HEK293 (cell line): ENCODE measurements around the gene D2HGDH.
"Not testable (repeated sequence)": the region's sequence is repeated elsewhere in the genome, so short reads cannot be mapped to it uniquely, and the experiment has no call there.

Source experiments
- CTCF ChIA-PET: fragments of 350-600 bp; formaldehyde crosslinking; extraction: SDS; loops from one replicate; lab custom pipeline; 2021; ENCODE audit warnings: antibody characterized with exemption; lab: Yijun Ruan, JAX
- POLR2A ChIA-PET: fragments of 300-600 bp; formaldehyde crosslinking; extraction: SDS; loops from one replicate; lab custom pipeline; 2020; ENCODE audit warnings: antibody characterized with exemption, inconsistent platforms; lab: Yijun Ruan, JAX
- H3K27ac ChIP-seq: fragments of 200-500 bp; sonication (Bioruptor generic); 2 replicates; pipeline ENCODE4 v1.5.1; 2014; ENCODE audit warnings: low read depth, low read length, control low read depth, inconsistent platforms; ENCODE audit errors: extremely low read depth
- H3K36me3 ChIP-seq, 2 experiments: fragments of 200-500 bp in 1 of 2; sonication (Bioruptor generic) in 1 of 2; 1 replicate in 1 of 2; 2 replicates in 1 of 2; pipeline ENCODE4 v1.5.1; 2014 to 2017; ENCODE audit warnings: inconsistent platforms in 2 of 2, low read length in 2 of 2; ENCODE audit not compliant: control insufficient read depth in 2 of 2, insufficient read depth in 1 of 2
- H3K4me1 ChIP-seq: fragments of 200-500 bp; sonication (Bioruptor generic); 2 replicates; pipeline ENCODE4 v1.5.1; 2014; ENCODE audit warnings: mild to moderate bottlenecking, low read length, inconsistent platforms; ENCODE audit not compliant: control insufficient read depth, insufficient read depth
- H3K4me3 ChIP-seq: 2 replicates; pipeline ENCODE4 v1.5.1; 2011; ENCODE audit warnings: low read depth, mild to moderate bottlenecking, control low read depth, low read length, moderate library complexity
- H3K9me3 ChIP-seq: fragments of 200-500 bp; sonication (Bioruptor generic); 2 replicates; pipeline ENCODE4 v1.5.1; 2014; ENCODE audit warnings: low read depth, low read length, inconsistent platforms; ENCODE audit not compliant: control insufficient read depth, insufficient read depth
- AEBP2 ChIP-seq: fragments of 450-650 bp; formaldehyde crosslinking; IDR thresholded peaks from 2 replicates; pipeline ENCODE4 v1.5.1; 2016; ENCODE audit warnings: missing biosample characterization, missing genetic modification characterization, borderline replicate concordance
- ELK4 ChIP-seq: IDR thresholded peaks from 2 replicates; pipeline ENCODE4 v1.6.1; 2011; ENCODE audit warnings: mild to moderate bottlenecking, low read depth, low read length, borderline replicate concordance
- FEZF1 ChIP-seq: fragments of 450-650 bp; formaldehyde crosslinking; IDR thresholded peaks from 2 replicates; pipeline ENCODE4 v1.5.1; 2016; ENCODE audit warnings: missing biosample characterization, missing genetic modification characterization
- SP2 ChIP-seq: fragments of 450-650 bp; formaldehyde crosslinking; IDR thresholded peaks from 2 replicates; pipeline ENCODE4 v1.5.1; 2016; ENCODE audit warnings: missing biosample characterization, missing genetic modification characterization
- ZBTB1 ChIP-seq: fragments of 450-650 bp; formaldehyde crosslinking; IDR thresholded peaks from 2 replicates; pipeline ENCODE4 v1.5.1; 2016; ENCODE audit warnings: missing biosample characterization, missing genetic modification characterization
- ZBTB11 ChIP-seq: fragments of 450-650 bp; formaldehyde crosslinking; conservative IDR thresholded peaks from 2 replicates; pipeline ENCODE4 v1.5.1; 2016; ENCODE audit warnings: low read depth, missing biosample characterization, missing genetic modification characterization
- ZNF10 ChIP-seq: fragments of 450-650 bp; formaldehyde crosslinking; IDR thresholded peaks from 2 replicates; pipeline ENCODE4 v1.5.1; 2017; ENCODE audit warnings: missing biosample characterization, missing genetic modification characterization
- ZNF202 ChIP-seq: fragments of 450-650 bp; formaldehyde crosslinking; IDR thresholded peaks from 2 replicates; pipeline ENCODE4 v1.5.1; 2016; ENCODE audit warnings: missing biosample characterization, missing genetic modification characterization, borderline replicate concordance
- ZNF335 ChIP-seq: fragments of 450-650 bp; formaldehyde crosslinking; conservative IDR thresholded peaks from 2 replicates; pipeline ENCODE4 v1.5.1; 2016; ENCODE audit warnings: missing biosample characterization, missing genetic modification characterization
- ZNF362 ChIP-seq: fragments of 450-650 bp; formaldehyde crosslinking; IDR thresholded peaks from 2 replicates; pipeline ENCODE4 v1.5.1; 2016; ENCODE audit warnings: missing biosample characterization, missing genetic modification characterization
- ZNF626 ChIP-seq: fragments of 450-650 bp; sonication (Bioruptor Pico); formaldehyde crosslinking; IDR thresholded peaks from 2 replicates; pipeline ENCODE4 v1.5.1; 2018; ENCODE audit warnings: missing biosample characterization, missing genetic modification characterization, inconsistent platforms
- ZNF837 ChIP-seq: fragments of 450-650 bp; formaldehyde crosslinking; IDR thresholded peaks from 2 replicates; pipeline ENCODE4 v1.5.1; 2016; ENCODE audit warnings: missing biosample characterization, missing genetic modification characterization
- ZSCAN5A ChIP-seq: fragments of 450-650 bp; formaldehyde crosslinking; IDR thresholded peaks from 2 replicates; pipeline ENCODE4 v1.5.1; 2016; ENCODE audit warnings: missing biosample characterization, missing genetic modification characterization

The D2HGDH gene

GRCh38 chr2:241759067-241759807 is 24.8 kb downstream of the D2HGDH start:
- Histone ChIP-seq H3K27ac (no peak overlapping the region), H3K4me3 (no peak overlapping the region), H3K4me1 (peaks cover 2% of the 10 kb centered on the region; the same call in 1 of the 2 replicates), H3K36me3 (peaks cover 0 to 33% of the 10 kb centered on the region in 2 experiments; a peak in 2 of 3 replicates), H3K9me3 (no peaks in the 10 kb centered on the region)
- TF ChIP-seq FEZF1 (tag by site-specific recombination) (no peak), SP2 (tag by site-specific recombination) (no peak), ZNF202 (no peak), AEBP2 (no peak), ZNF362 (tag by site-specific recombination) (no peak), ZNF335 (tag by site-specific recombination) (no peak), ZNF626 (tag by site-specific recombination) (no peak), ELK4 (no peak), ZSCAN5A (tag by site-specific recombination) (no peak), ZBTB11 (no peak), ZNF837 (tag by site-specific recombination) (no peak), ZBTB1 (no peak)
- CTCF ChIA-PET: interaction anchor here (0.6 kb wide), 1 partner anchor 18 kb away, joined by 4 read pairs; no protein-coding TSS in a partner anchor
- POLR2A ChIA-PET: no interaction called here

- H3K4me3 ChIP-seq, H3K27ac ChIP-seq, H3K9me3 ChIP-seq, POLR2A ChIA-PET, H3K4me1 ChIP-seq: not testable (repeated sequence)
- TF ChIP-seq ZNF10 (tag by site-specific recombination): peak; percentile 94
- CTCF ChIA-PET: interaction anchor here (0.6 kb wide), 1 partner anchor 18 kb away, joined by 4 read pairs; no protein-coding TSS in a partner anchor
- H3K36me3 ChIP-seq: peaks cover 0 to 33% of the 10 kb centered on the region in 2 experiments; a peak in 2 of 3 replicates
Measured at GRCh38 chr2:241759893-241760292, 25.5 kb downstream of the D2HGDH start.
